CD4-positive, alpha-beta T cell (primary cell): ENCODE data around the gene POLRMT. TPM values are rescaled to one million over a fixed set of nuclear protein-coding genes. Genes with fewer than 3 reads are reported as not detected.

Source experiments
- ATAC-seq: fragments of 200-7000 bp; cut with Tn5 transposase; one replicate; pipeline ENCODE4 v1.10.0; 2022; ENCODE audit warnings: mild to moderate bottlenecking; ENCODE audit not compliant: poor library complexity
- CTCF ChIA-PET: fragments of 350-600 bp; sonication (Branson Sonifier 250); formaldehyde crosslinking; loops from one replicate; lab custom pipeline; 2021; ENCODE audit warnings: antibody characterized with exemption, inconsistent platforms; lab: Charles Lee
- POLR2A ChIA-PET: fragments of 350-600 bp; sonication (Branson Sonifier 250); formaldehyde crosslinking; loops from one replicate; lab custom pipeline; 2021; ENCODE audit warnings: antibody characterized with exemption, inconsistent platforms; lab: Charles Lee
- DNase-seq, 14 experiments: peaks; one replicate each; pipeline ENCODE4 v3.0.0-alpha.2; 2013 to 2020; ENCODE audit warnings: mixed read lengths in 2 of 14
- H3K27ac ChIP-seq, 2 donors: one replicate each; pipeline versions ENCODE4 v1.5.1 to v1.7.0; 2013; ENCODE audit warnings: low read length in 2 of 2, low read depth in 1 of 2, mild to moderate bottlenecking in 1 of 2
- H3K27me3 ChIP-seq, 2 experiments: 1 replicate in 1 of 2; 2 replicates in 1 of 2; pipeline versions ENCODE4 v1.6.1 to v1.7.0; 2013; ENCODE audit warnings: low read length in 2 of 2, control low read depth in 1 of 2, mild to moderate bottlenecking in 1 of 2, moderate library complexity in 1 of 2; ENCODE audit not compliant: insufficient read depth in 2 of 2, control insufficient read depth in 1 of 2
- H3K36me3 ChIP-seq: one replicate; pipeline ENCODE4 v1.6.1; 2013; ENCODE audit warnings: low read length, control low read depth; ENCODE audit not compliant: insufficient read depth
- H3K4me1 ChIP-seq: one replicate; pipeline ENCODE4 v1.6.1; 2013; ENCODE audit warnings: low read length, control low read depth; ENCODE audit not compliant: insufficient read depth
- H3K4me3 ChIP-seq: one replicate; pipeline ENCODE4 v1.5.1; 2013; ENCODE audit warnings: mild to moderate bottlenecking, low read length, moderate library complexity
- H3K9me3 ChIP-seq, 2 experiments: 1 replicate in 1 of 2; 2 replicates in 1 of 2; pipeline versions ENCODE4 v1.6.1 to v1.7.0; 2013; ENCODE audit warnings: low read length in 2 of 2, mild to moderate bottlenecking in 2 of 2, control low read depth in 1 of 2, moderate library complexity in 1 of 2; ENCODE audit not compliant: control insufficient read depth in 1 of 2, insufficient read depth in 1 of 2
- H3K27ac Mint-ChIP-seq: one replicate; pipeline ENCODE4 v1.8.0; 2020; ENCODE audit warnings: mixed read lengths
- H3K27me3 Mint-ChIP-seq: one replicate; pipeline ENCODE4 v1.8.0; 2021; ENCODE audit warnings: mixed read lengths
- H3K36me3 Mint-ChIP-seq: one replicate; pipeline ENCODE4 v1.8.0; 2021; ENCODE audit warnings: low read depth, mixed read lengths
- H3K4me1 Mint-ChIP-seq: one replicate; pipeline ENCODE4 v1.8.0; 2021; ENCODE audit warnings: low read depth, mixed read lengths
- H3K4me3 Mint-ChIP-seq: one replicate; pipeline ENCODE4 v1.8.0; 2020; ENCODE audit warnings: mild to moderate bottlenecking, mixed read lengths
- H3K9me3 Mint-ChIP-seq: one replicate; pipeline ENCODE4 v1.8.0; 2020; ENCODE audit warnings: mixed read lengths
- CTCF ChIP-seq: fragments of 200-600 bp; IDR thresholded peaks from one replicate; pipeline ENCODE4 v1.8.0; 2022; ENCODE audit warnings: antibody characterized with exemption, mild to moderate bottlenecking
- intact Hi-C, 2 experiments: fragments of 100-400 bp; cut with DNase I in 1 of 2; cut with micrococcal nuclease in 1 of 2; formaldehyde crosslinking; loops; one replicate each; pipeline versions ENCODE4 v1.15.1 to v1.9.0; 2023 to 2025; cut with DNase I, micrococcal nuclease
- total RNA-seq, 174 experiments: library from RNA in 2 of 174; stranded (reverse) in 2 of 174; gene quantifications; one replicate each; pipeline ENCODE4 v1.2.3 and lab custom pipeline; 2021 to 2026

The POLRMT gene
- total RNA-seq, 2 experiments from 2014 or later = 54.4 to 56.2 TPM

GRCh38 chr19:572140-572742 lies 61.1 kb downstream of the POLRMT start, which contains the start of gene BSG:
Gene BSG (plus strand): TSS chr19:572596. CDS start chr19:572635, 39 bp downstream.
- peaks cover 14% of the 10 kb centered on the region for H3K36me3 Mint-ChIP-seq
- POLR2A ChIA-PET = interaction anchor here (0.7 to 2.2 kb wide), 4 partner anchors 12 to 66 kb away, joined by 4 to 15 read pairs (median 8); partner anchors contain the start of gene CDC34

GRCh38 chr19:571566-571974 lies 61.8 kb downstream of the POLRMT start:
- peaks cover 40% of the 10 kb centered on the region for H3K4me1 Mint-ChIP-seq
- CTCF ChIA-PET = interaction anchor here (0.9 to 2.2 kb wide), 3 partner anchors 13 to 61 kb away, joined by 4 to 14 read pairs (median 5); no protein-coding TSS in a partner anchor
- intact Hi-C loops = loop anchor here (1.0 to 5.0 kb wide), 6 partner anchors 38 to 836 kb away; partner anchors contain the start of genes DAZAP1 (in 1 of the 2), POLRMT (in 1 of the 2), RNF126 (in 1 of the 2) and TPGS1 (in 1 of the 2)

More at GRCh38 chr19:572140-572742, 61.1 kb downstream of the POLRMT start, which contains the start of gene BSG:
- Histone ChIP-seq H3K27me3 (no peaks in the 10 kb centered on the region), H3K27ac (peak within 1 kb of the TSS; percentile 69 to 87), H3K36me3 (no peaks in the 10 kb centered on the region), H3K4me3 (peak within 1 kb of the TSS; percentile 94), H3K4me1 (peaks cover 60% of the 10 kb centered on the region), H3K9me3 (no peaks in the 10 kb centered on the region)
- intact Hi-C loops = loop anchor here (1.0 to 5.0 kb wide), 9 partner anchors 41 to 835 kb away; partner anchors contain the start of genes RNF126 (in 2 of the 2), TPGS1 (in 2 of the 2), CDC34 (in 1 of the 2) and DAZAP1 (in 1 of the 2)
- Mint-ChIP-seq H3K4me1 (peaks cover 40% of the 10 kb centered on the region), H3K27me3 (no peaks in the 10 kb centered on the region), H3K9me3 (no peaks in the 10 kb centered on the region), H3K4me3 (peak within 1 kb of the TSS; percentile 99), H3K27ac (peak within 1 kb of the TSS; percentile 95)
- ATAC-seq = peak; percentile 83
- DNase-seq = peak; percentile 97 to 100 (median 98)
- CTCF ChIA-PET = interaction anchor here (0.9 to 2.2 kb wide), 3 partner anchors 12 to 61 kb away, joined by 4 to 14 read pairs (median 5); no protein-coding TSS in a partner anchor
- TF ChIP-seq CTCF = no peak

More at GRCh38 chr19:571566-571974, 61.8 kb downstream of the POLRMT start:
- DNase-seq = peak in 4 of 14 experiments; percentile 43 to 66 (median 56)
- H3K27ac ChIP-seq = peak overlapping the region; percentile 69 to 87
- no peak for TF ChIP-seq CTCF
- H3K9me3 ChIP-seq = no peaks in the 10 kb centered on the region
- H3K4me1 ChIP-seq = peaks cover 53% of the 10 kb centered on the region
- peak overlapping the region; percentile 94 for H3K4me3 ChIP-seq
- H3K36me3 ChIP-seq = no peaks in the 10 kb centered on the region
- peak overlapping the region; percentile 99 for H3K4me3 Mint-ChIP-seq
- POLR2A ChIA-PET = interaction anchor here (0.7 to 2.2 kb wide), 4 partner anchors 13 to 65 kb away, joined by 4 to 15 read pairs (median 8); partner anchors contain the start of gene CDC34
- no peaks in the 10 kb centered on the region for H3K9me3 Mint-ChIP-seq
- H3K27ac Mint-ChIP-seq = peak overlapping the region; percentile 95
- peak; percentile 6 for ATAC-seq
- H3K27me3 ChIP-seq = no peaks in the 10 kb centered on the region
- peaks cover 14% of the 10 kb centered on the region for H3K36me3 Mint-ChIP-seq
- no peaks in the 10 kb centered on the region for H3K27me3 Mint-ChIP-seq
